DOHH2 (cell line): Measurements from ENCODE around the gene ARFIP2.

Experiments used
- H3F3A ChIP-seq: fragments of 200-600 bp; sonication (generic), shearing (Covaris generic); 2 replicates; pipeline ENCODE4 v1.6.0; 2016; ENCODE audit warnings: antibody characterized with exemption, mild to moderate bottlenecking; ENCODE audit not compliant: control insufficient read depth, insufficient read depth
- H3K27ac ChIP-seq: fragments of 200-600 bp; sonication (generic); 2 replicates; pipeline ENCODE4 v1.5.1; 2014; ENCODE audit warnings: low read depth, mild to moderate bottlenecking, low read length, moderate library complexity
- H3K27me3 ChIP-seq: fragments of 200-600 bp; sonication (generic); 2 replicates; pipeline ENCODE4 v1.6.1; 2014; ENCODE audit warnings: mild to moderate bottlenecking, low read length, mixed read lengths; ENCODE audit not compliant: control insufficient read depth
- H3K36me3 ChIP-seq: fragments of 200-600 bp; sonication (generic); 2 replicates; pipeline ENCODE4 v1.6.1; 2014; ENCODE audit warnings: mild to moderate bottlenecking, low read length, moderate library complexity, mixed read lengths; ENCODE audit not compliant: control insufficient read depth
- H3K4me1 ChIP-seq: fragments of 200-600 bp; sonication (generic); 2 replicates; pipeline ENCODE4 v1.6.1; 2014; ENCODE audit warnings: mild to moderate bottlenecking, low read length, mixed read lengths; ENCODE audit not compliant: control insufficient read depth
- H3K4me2 ChIP-seq: fragments of 200-600 bp; sonication (generic); 2 replicates; pipeline ENCODE4 v1.6.0; 2014; ENCODE audit warnings: mild to moderate bottlenecking, low read length, moderate library complexity
- H3K4me3 ChIP-seq: fragments of 200-600 bp; sonication (generic); 2 replicates; pipeline ENCODE4 v1.5.1; 2014; ENCODE audit warnings: mild to moderate bottlenecking, low read length, mixed read lengths
- H3K79me2 ChIP-seq: fragments of 200-600 bp; sonication (generic); 2 replicates; pipeline ENCODE4 v1.6.1; 2014; ENCODE audit warnings: mild to moderate bottlenecking, low read length, mixed read lengths; ENCODE audit not compliant: control insufficient read depth
- H3K9me2 ChIP-seq: fragments of 200-600 bp; sonication (generic); replicated peaks from 2 replicates; pipeline ENCODE4 v1.6.1; 2014; ENCODE audit warnings: mild to moderate bottlenecking, low read length, mixed read lengths; ENCODE audit not compliant: control insufficient read depth
- H3K9me3 ChIP-seq: fragments of 200-600 bp; sonication (generic); 2 replicates; pipeline ENCODE4 v1.6.1; 2014; ENCODE audit warnings: antibody characterized with exemption, low read length, mixed read lengths; ENCODE audit not compliant: control insufficient read depth, insufficient read depth
- H4K20me1 ChIP-seq: fragments of 200-600 bp; sonication (generic); 2 replicates; pipeline ENCODE4 v1.6.0; 2014; ENCODE audit warnings: low read depth, mild to moderate bottlenecking, antibody characterized with exemption, low read length, moderate library complexity; ENCODE audit not compliant: control insufficient read depth, insufficient read depth
- EZH2phosphoT487 ChIP-seq: fragments of 200-600 bp; sonication (generic); IDR thresholded peaks from 2 replicates; pipeline ENCODE4 v1.6.1; 2017; ENCODE audit warnings: borderline replicate concordance, mild to moderate bottlenecking, antibody characterized with exemption, low read length, moderate library complexity, mixed read lengths
- TF ChIP-seq, protein P1 (sequence below): fragments of 200-600 bp; sonication (generic); IDR thresholded peaks from one replicate; pipeline ENCODE4 v1.5.1; 2014; ENCODE audit warnings: antibody characterized with exemption, mild to moderate bottlenecking, low read depth, low read length; ENCODE audit not compliant: poor library complexity, severe bottlenecking

The ARFIP2 gene

DNA sequence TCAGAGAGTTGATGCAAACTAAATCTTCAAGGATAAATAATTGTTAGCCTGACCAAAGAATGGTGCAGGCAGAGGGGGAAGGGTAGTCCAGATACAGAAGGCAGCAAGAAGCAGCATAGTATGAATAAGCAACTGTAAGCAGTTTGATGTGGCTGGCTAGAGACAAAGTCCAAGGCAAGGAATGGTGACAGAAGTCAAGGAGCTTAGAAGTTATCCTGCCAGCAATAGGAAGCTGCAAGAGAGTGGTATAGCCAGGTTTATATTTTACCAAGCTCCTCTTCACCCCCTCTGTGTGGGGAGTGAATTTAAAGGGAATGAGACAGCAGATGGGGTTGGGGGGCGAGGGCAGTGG is 22.1 kb downstream of the ARFIP2 start:
- no peak overlapping the region for H3K27ac ChIP-seq
- H3K36me3 ChIP-seq = no peaks in the 10 kb centered on the region
- no peaks in the 10 kb centered on the region; the same call in 1 of the 2 replicates for H4K20me1 ChIP-seq
- H3K4me1 ChIP-seq = no peaks in the 10 kb centered on the region
- H3K4me3 ChIP-seq = no peak overlapping the region
- no peak overlapping the region for H3K4me2 ChIP-seq
- no peaks in the 10 kb centered on the region for H3K9me2 ChIP-seq
- TF ChIP-seq, protein P1, sequence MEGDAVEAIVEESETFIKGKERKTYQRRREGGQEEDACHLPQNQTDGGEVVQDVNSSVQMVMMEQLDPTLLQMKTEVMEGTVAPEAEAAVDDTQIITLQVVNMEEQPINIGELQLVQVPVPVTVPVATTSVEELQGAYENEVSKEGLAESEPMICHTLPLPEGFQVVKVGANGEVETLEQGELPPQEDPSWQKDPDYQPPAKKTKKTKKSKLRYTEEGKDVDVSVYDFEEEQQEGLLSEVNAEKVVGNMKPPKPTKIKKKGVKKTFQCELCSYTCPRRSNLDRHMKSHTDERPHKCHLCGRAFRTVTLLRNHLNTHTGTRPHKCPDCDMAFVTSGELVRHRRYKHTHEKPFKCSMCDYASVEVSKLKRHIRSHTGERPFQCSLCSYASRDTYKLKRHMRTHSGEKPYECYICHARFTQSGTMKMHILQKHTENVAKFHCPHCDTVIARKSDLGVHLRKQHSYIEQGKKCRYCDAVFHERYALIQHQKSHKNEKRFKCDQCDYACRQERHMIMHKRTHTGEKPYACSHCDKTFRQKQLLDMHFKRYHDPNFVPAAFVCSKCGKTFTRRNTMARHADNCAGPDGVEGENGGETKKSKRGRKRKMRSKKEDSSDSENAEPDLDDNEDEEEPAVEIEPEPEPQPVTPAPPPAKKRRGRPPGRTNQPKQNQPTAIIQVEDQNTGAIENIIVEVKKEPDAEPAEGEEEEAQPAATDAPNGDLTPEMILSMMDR = no peak
- no peaks in the 10 kb centered on the region for H3K9me3 ChIP-seq
- H3K27me3 ChIP-seq = no peaks in the 10 kb centered on the region
- no peaks in the 10 kb centered on the region for H3F3A ChIP-seq
- H3K79me2 ChIP-seq = no peaks in the 10 kb centered on the region

DNA sequence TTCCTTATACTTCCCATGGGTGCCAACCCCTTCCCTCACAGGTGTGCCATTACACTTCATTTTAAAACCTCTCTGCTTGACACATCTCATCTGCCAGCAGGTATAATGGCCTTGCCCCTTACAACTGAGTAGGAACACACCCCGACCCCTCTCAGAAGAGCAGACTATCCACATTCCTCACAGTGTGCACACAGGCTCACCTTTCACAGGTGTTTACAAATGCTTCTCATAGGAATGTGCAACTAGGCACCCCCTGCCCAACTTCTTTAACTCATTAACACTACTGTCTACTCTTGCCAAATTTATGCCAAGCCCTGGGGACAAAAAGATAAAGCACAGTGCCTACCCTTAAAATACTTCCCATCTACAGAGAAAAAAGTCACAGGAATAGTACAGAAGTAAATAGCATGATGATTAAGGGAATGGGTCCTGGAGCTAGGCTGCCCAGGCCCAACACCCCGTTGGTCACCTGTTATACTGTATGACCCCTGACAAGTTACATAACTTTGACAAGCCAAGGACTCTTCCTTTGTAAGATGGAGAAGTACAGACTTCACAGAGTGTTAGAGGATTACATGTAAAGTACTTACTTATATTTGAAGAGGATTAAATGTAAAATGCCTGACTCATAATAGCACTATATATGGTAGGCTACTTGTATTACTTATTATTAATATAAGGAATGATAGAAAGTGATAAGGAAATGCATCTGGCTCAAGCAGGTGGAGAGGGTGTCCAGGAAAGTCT is 22.6 kb downstream of the ARFIP2 start:
- Histone ChIP-seq H3K36me3 (no peaks in the 10 kb centered on the region), H3K4me1 (no peaks in the 10 kb centered on the region), H3K79me2 (no peaks in the 10 kb centered on the region), H3K4me3 (no peak overlapping the region), H3F3A (no peaks in the 10 kb centered on the region), H3K4me2 (no peak overlapping the region), H3K27ac (no peak overlapping the region), H3K9me2 (no peaks in the 10 kb centered on the region), H4K20me1 (no peaks in the 10 kb centered on the region; the same call in 1 of the 2 replicates), H3K9me3 (no peaks in the 10 kb centered on the region), H3K27me3 (no peaks in the 10 kb centered on the region)
- TF ChIP-seq, protein P1 = no peak
- no peak for TF ChIP-seq EZH2phosphoT487

DNA sequence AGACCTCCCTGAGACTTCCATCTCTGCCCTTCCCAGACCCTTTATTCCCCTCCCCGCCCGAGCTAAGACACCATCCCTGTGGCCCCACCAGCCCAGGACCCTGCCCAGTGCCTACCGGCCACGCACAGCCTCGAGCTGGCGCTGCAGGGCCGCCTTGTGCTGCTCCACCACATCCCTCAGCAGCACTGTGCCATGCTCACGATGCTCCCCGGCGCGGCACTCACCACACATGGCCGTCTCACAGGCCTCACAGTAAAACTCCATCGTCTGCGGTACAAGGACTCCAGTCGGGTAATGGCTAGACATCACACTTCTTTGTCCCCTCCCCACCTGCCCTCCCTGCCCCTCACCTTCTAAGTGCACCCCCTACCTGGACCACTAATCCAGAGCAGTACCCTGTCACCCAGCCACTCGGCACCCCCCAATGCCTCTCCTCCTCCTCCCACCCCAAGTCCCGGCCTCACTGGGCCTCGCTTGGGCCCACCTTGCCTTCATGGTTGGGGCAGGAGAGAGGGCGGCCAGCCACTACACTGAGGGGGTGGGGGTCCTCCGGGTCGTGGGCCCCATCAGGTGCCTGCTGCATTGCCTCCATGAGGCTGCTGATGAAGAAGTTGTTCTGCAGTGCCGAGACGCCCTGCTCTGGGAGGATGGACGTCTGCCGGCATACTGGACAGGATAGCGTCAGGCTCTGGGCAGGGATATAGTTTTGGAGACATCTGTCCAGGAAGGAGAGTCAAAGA is 23.4 kb downstream of the ARFIP2 start:
- no peak overlapping the region for H3K4me3 ChIP-seq
- H3K27me3 ChIP-seq = no peaks in the 10 kb centered on the region
- H3K9me2 ChIP-seq = no peaks in the 10 kb centered on the region
- H3K4me1 ChIP-seq = no peaks in the 10 kb centered on the region
- TF ChIP-seq, protein P1 = no peak
- no peak for TF ChIP-seq EZH2phosphoT487
- H3K27ac ChIP-seq = no peak overlapping the region
- H3F3A ChIP-seq = no peaks in the 10 kb centered on the region
- no peaks in the 10 kb centered on the region for H3K9me3 ChIP-seq
- no peaks in the 10 kb centered on the region; the same call in 1 of the 2 replicates for H4K20me1 ChIP-seq
- no peak overlapping the region for H3K4me2 ChIP-seq
- H3K36me3 ChIP-seq = no peaks in the 10 kb centered on the region
- no peaks in the 10 kb centered on the region for H3K79me2 ChIP-seq
